IPS-20b (cell line): ENCODE data around the gene MPP3.

Experiments
- H3K27ac ChIP-seq: one replicate; pipeline ENCODE4 v1.5.1; 2013; ENCODE audit warnings: low read length
- H3K27me3 ChIP-seq: 2 replicates; pipeline ENCODE4 v1.6.1; 2013; ENCODE audit warnings: mild to moderate bottlenecking, low read length, inconsistent platforms; ENCODE audit not compliant: insufficient read depth
- H3K36me3 ChIP-seq: 2 replicates; pipeline ENCODE4 v1.6.1; 2013; ENCODE audit warnings: low read depth, mild to moderate bottlenecking, inconsistent platforms, low read length, moderate library complexity; ENCODE audit not compliant: insufficient read depth
- H3K4me1 ChIP-seq: 2 replicates; pipeline ENCODE4 v1.6.1; 2013; ENCODE audit warnings: mild to moderate bottlenecking, control low read depth, inconsistent platforms, low read length, moderate library complexity; ENCODE audit not compliant: insufficient read depth
- H3K4me3 ChIP-seq: 2 replicates; pipeline ENCODE4 v1.5.1; 2013; ENCODE audit warnings: mild to moderate bottlenecking, low read length, inconsistent platforms
- H3K9ac ChIP-seq: 2 replicates; pipeline ENCODE4 v1.6.1; 2013; ENCODE audit warnings: low read depth, mild to moderate bottlenecking, inconsistent platforms, low read length, moderate library complexity
- H3K9me3 ChIP-seq: 2 replicates; pipeline ENCODE4 v1.6.1; 2013; ENCODE audit warnings: mild to moderate bottlenecking, low read depth, low read length, inconsistent platforms; ENCODE audit not compliant: insufficient read depth

The MPP3 gene

DNA sequence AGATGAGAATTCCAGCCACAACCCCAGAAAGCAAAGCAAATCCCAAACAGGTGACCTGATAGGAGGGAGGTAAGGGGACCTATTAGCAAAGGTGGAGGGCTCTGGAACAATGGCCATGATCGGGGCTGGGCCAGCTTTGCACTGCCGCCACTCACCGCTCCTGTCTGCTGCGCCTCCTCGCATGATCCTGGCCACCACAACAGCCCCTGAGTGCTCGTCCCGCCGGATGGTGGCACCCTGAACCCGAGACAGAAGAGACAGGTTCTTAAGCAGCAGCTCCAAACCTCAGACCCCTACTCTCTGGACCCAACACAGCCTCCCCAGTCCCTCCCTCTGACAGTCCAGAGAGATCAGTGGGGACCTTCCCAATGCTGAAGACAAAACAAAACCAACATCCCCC is 5.3 kb downstream of the MPP3 start:
- Histone ChIP-seq H3K9ac (no peak overlapping the region), H3K36me3 (peaks cover 12% of the 10 kb centered on the region), H3K27ac (no peak overlapping the region)

DNA sequence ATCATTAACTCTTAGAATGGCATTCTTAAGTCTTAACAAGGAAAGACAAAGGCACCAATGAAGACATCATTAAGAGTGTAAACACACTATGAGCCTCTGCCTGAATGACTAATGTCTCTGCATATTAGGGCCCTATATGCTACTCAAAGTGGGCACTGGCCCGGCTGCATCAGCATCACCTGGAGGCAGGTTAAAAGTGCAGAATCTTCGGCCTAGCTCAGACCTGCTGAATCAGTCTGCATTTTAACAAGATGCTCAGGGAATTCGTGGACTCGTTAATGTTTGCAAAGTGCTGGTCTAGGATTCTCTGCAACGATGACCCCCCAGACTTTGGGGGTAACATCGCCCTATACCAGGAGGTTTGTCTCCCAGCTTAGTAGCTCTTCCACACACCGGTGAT is 6.7 kb downstream of the MPP3 start:
- Histone ChIP-seq H3K36me3 (peaks cover 12% of the 10 kb centered on the region), H3K4me1 (no peaks in the 10 kb centered on the region), H3K9me3 (no peaks in the 10 kb centered on the region), H3K27ac (no peak overlapping the region), H3K27me3 (no peaks in the 10 kb centered on the region; the same call in 1 of the 2 replicates), H3K9ac (no peak overlapping the region), H3K4me3 (no peak overlapping the region)

More for the DNA sequence above, 5.3 kb downstream of the MPP3 start:
- H3K9me3 ChIP-seq, result no peaks in the 10 kb centered on the region
- no peaks in the 10 kb centered on the region for H3K4me1 ChIP-seq
- no peak overlapping the region for H3K4me3 ChIP-seq
- H3K27me3 ChIP-seq, result peaks cover 13% of the 10 kb centered on the region

DNA sequence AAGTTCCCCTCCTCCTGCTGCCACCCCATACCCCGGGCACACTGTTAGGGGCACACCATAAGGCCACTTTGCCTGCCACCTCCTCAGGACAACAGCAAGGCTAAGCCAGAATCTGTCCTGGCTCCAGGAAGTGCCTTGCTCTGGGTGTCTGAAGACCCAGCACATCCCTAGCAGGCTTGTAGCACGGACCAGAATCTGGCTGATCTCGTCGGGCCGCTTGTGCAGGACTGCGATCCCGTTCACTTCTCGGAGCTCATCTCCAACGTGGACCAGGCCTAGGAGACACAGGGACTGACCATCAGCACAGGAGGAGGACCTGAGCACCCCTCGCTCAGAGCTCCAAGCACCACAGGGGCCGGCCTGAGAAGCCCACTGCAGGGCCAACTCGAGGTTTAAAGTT is 7.4 kb downstream of the MPP3 start:
- H3K4me3 ChIP-seq, result no peak overlapping the region
- H3K4me1 ChIP-seq, result no peaks in the 10 kb centered on the region
- no peak overlapping the region for H3K9ac ChIP-seq
- H3K27ac ChIP-seq, result no peak overlapping the region
- H3K36me3 ChIP-seq, result peaks cover 12% of the 10 kb centered on the region
- H3K27me3 ChIP-seq, result no peaks in the 10 kb centered on the region
- no peaks in the 10 kb centered on the region for H3K9me3 ChIP-seq

DNA sequence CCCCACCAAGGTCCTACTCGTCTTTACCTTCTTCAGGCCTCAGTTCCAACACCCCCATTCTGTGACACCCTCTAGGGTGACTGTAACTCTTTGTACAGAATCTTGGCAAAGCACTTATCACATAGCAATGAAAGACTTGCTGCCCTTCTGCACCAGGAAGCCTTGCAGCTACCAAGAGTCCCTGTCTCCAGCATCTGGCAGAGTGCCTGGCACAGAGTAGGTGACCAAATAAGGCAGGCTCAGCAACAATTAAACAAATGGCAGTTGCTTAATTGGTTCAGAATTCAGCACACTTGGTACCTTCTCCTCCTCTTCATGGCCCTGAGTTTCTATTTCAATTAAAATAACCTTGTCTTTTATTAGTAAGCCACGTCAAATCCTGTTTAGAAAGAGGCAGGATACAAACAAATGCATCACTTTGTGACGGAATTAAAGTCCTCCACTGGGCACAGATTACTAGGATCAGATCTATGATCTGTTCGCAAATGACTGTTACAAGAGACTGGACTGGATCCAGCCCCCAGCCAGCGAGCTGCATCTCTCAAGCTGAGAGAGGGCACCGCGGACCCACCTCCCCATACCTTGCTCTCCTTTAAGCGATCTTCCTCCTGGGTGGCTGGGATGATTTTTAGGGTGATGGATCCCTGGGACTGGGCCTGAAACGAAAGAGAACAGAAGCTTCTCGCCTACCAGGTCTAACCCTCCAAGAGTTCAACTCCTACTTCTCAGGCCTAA is 9.4 kb downstream of the MPP3 start:
- no peak overlapping the region for H3K9ac ChIP-seq
- H3K27me3 ChIP-seq, result no peaks in the 10 kb centered on the region
- no peaks in the 10 kb centered on the region for H3K4me1 ChIP-seq
- peaks cover 5% of the 10 kb centered on the region for H3K36me3 ChIP-seq
- H3K4me3 ChIP-seq, result no peak overlapping the region
- no peaks in the 10 kb centered on the region for H3K9me3 ChIP-seq
- H3K27ac ChIP-seq, result no peak overlapping the region

DNA sequence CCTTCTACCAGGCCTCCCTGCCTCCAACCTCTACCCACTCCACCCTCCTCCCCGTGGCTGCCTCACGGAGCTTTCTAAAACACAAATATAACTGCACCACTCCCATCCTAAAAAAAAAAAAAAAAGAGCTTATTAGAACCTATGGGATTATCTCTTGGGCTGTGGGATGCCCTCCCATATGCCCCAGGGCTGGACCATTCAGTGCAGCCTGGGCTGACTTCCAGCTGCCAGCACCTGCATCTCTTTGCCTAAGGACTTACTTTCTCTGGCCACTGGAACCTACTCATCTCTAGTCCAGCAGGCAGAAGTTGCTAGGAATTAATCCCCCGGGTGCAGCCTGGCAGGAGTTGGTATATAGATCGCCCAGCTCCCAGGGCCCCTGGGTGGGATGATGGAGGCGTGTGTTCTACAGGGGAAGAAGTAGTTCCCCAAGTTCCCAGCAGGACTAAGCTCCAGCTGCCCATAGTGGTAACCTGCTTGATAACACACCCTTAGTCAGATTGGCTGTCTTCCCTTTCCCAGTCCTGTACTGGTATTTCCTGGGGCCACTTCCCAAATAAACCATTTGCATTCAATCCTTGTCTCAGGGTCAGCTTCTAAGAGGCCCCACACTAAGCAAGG is 10.3 kb downstream of the MPP3 start:
- Histone ChIP-seq H3K4me1 (no peaks in the 10 kb centered on the region), H3K27me3 (no peaks in the 10 kb centered on the region), H3K9me3 (no peaks in the 10 kb centered on the region), H3K36me3 (no peaks in the 10 kb centered on the region; the same call in 1 of the 2 replicates), H3K4me3 (no peak overlapping the region), H3K27ac (no peak overlapping the region), H3K9ac (no peak overlapping the region)

DNA sequence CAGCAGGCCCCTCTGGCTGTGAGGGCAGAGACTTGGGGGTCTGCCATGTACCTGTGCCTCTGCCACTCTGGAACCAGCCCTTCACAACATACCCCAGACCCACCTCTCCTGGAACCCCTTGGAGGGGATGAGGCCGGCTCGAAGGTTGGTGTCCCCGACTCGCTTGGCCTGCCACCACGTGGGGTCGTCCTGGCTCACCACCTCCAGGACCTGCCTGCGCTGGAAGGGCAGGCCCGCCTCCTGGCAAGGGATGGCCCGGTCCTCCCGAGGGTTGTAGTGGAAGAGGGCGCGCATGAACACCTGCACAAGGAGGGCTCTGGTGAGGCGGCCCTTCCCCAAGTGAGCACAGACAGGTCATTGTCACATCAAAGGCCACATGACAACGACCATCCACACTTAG is 12.2 kb downstream of the MPP3 start:
- H3K4me1 ChIP-seq, result no peaks in the 10 kb centered on the region
- no peak overlapping the region for H3K4me3 ChIP-seq
- no peaks in the 10 kb centered on the region for H3K9me3 ChIP-seq
- no peak overlapping the region for H3K9ac ChIP-seq
- H3K27me3 ChIP-seq, result no peaks in the 10 kb centered on the region
- no peaks in the 10 kb centered on the region; the same call in 1 of the 2 replicates for H3K36me3 ChIP-seq
- H3K27ac ChIP-seq, result no peak overlapping the region

DNA sequence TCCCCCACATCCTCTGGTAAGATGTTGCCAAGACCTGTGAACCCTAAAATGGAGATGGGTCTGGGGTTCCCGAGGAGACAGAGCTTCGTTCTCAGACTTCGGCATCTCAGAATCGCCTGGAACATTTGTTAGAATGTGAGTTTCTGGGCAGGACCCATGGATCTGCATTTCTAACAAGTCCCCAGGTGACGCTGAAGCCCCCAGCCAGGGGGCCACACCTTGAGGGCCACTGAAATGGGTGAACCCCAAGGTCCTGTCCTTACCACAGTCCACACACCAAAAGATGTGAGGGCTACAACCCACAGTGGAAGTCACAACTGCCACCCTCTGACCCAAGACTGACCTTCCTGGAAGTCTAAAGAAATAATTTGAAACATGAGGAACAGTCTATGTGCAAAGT is 14.0 kb downstream of the MPP3 start:
- no peaks in the 10 kb centered on the region for H3K9me3 ChIP-seq

DNA sequence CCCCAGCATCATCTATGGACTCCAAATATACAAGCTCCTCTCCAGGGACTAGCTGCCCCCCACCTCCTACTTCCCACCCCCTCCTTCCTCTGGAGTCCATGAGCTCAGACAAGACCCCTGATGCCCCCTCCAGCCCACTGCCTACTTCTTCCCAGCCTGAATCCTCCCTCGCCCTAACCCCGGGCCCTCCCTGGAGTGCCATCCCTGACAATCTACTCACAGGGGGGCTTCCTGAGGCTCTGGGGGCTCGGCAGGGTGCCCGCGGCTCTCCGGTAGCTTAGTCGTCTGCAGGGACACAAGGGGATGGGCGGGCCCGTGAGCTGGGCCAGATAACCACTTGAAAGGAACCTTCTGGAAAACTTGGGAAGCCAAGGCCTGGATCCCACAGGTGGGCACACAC is 15.1 kb downstream of the MPP3 start:
- no peaks in the 10 kb centered on the region for H3K36me3 ChIP-seq
- no peak overlapping the region for H3K4me3 ChIP-seq
- H3K9ac ChIP-seq, result no peak overlapping the region
- H3K27me3 ChIP-seq, result no peaks in the 10 kb centered on the region
- no peaks in the 10 kb centered on the region for H3K9me3 ChIP-seq
- H3K27ac ChIP-seq, result no peak overlapping the region
- H3K4me1 ChIP-seq, result no peaks in the 10 kb centered on the region

More for the DNA sequence above, 14.0 kb downstream of the MPP3 start:
- H3K9ac ChIP-seq, result no peak overlapping the region
- no peaks in the 10 kb centered on the region for H3K27me3 ChIP-seq
- no peaks in the 10 kb centered on the region for H3K4me1 ChIP-seq
- no peak overlapping the region for H3K4me3 ChIP-seq
- no peak overlapping the region for H3K27ac ChIP-seq
- H3K36me3 ChIP-seq, result no peaks in the 10 kb centered on the region

DNA sequence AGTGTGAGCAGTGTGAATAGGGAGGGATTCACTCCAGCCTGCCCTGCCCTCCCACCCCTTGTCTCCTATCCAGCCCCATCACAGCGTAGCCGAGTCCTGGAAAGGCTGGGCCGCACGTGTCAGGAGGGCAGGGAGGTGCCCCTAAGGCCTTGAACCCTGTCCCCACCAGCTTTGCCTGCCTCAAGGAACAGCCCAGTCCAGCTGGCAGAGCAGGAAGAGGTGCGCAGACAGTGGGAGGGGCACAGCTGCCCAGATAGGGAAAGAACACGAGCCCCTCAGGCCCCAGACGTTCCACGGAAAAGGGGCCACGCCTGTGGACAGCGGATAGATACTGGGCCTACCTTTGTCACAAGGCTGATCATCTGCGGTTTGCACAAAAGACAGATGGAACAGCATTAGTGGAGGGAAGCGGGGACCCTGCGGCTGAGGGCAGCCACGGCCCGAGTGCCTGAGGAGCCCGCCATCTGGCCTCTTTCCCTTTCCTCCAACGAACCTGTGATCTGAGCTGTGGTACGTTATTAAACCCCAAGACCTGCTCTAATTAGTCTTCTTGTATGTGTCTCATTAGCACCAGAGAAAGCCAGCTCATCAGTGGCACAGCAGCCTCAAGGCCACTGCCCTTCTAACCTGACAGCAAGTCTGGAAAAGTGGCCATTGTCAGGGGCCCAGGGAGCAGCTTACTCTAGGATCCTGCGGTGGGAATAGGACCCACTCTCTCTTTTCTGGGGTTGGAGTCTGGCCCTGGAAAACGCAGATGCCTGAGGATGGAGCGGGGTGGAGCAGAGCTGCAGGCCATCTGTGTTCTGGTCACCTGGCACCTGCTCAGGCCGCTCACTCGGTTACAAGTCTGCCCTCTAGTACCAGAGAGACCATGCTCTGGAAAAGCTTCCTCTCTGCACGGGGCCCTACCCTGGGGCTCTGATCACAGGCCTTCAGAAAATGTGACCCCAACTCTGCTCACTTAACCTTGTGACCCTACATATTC is 16.3 kb downstream of the MPP3 start:
- Histone ChIP-seq H3K36me3 (no peaks in the 10 kb centered on the region), H3K9ac (no peak overlapping the region), H3K4me3 (no peak overlapping the region), H3K4me1 (no peaks in the 10 kb centered on the region), H3K27ac (no peak overlapping the region), H3K27me3 (no peaks in the 10 kb centered on the region), H3K9me3 (no peaks in the 10 kb centered on the region)

DNA sequence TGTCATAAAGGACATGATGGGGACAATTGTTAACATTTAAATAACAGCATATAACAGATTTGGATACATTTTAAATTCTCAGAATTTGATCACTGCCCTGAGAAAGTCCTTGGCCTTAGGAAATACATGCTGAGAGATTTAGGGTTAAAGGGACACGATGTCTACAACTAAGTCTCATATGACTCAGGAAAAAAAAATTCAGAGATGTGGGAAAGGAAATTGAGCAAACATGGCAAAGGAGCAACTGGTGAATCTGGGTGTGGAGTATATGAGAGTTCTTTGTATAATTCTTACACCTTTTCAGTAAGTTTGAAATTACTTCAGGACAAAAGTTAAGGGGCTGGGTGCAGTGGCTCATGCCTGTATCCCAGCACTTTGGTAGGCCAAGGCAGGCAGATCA is 18.2 kb downstream of the MPP3 start:
- H3K27ac ChIP-seq, result no peak overlapping the region
- no peak overlapping the region for H3K9ac ChIP-seq
- no peaks in the 10 kb centered on the region for H3K27me3 ChIP-seq
- no peaks in the 10 kb centered on the region for H3K36me3 ChIP-seq
- no peaks in the 10 kb centered on the region for H3K9me3 ChIP-seq
- H3K4me1 ChIP-seq, result no peaks in the 10 kb centered on the region
- no peak overlapping the region for H3K4me3 ChIP-seq

DNA sequence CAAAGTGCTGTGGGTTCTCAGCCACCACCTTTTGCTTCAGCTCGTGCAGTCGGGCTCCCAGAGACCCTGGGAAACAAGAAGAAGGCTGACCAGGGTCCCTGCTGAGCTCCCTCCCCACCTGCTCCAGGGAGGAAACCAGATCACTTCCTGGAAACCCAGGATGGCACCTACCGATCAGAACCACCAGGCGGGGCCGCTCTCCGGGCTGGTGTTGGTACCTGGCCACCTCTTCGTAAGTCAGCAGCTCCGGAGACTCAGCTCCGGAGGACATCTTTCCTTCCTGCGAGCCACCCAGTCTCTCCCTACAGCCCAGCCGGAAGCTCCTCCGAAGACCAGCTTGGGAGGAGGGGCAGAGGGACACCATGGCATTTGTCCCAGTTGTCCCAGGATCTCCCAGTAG is 18.9 kb downstream of the MPP3 start:
- Histone ChIP-seq H3K27me3 (no peaks in the 10 kb centered on the region), H3K4me3 (no peak overlapping the region), H3K9me3 (no peaks in the 10 kb centered on the region), H3K36me3 (no peaks in the 10 kb centered on the region), H3K4me1 (no peaks in the 10 kb centered on the region), H3K9ac (no peak overlapping the region), H3K27ac (no peak overlapping the region)
